HEK293T (cell line): ENCODE data around the gene MYH14.
"Not testable (repeated sequence)": the region's sequence is repeated elsewhere in the genome, so short reads cannot be mapped to it uniquely, and the experiment has no call there.

Source experiments
- ELF4 ChIP-seq: fragments of 450-650 bp; IDR thresholded peaks from 2 replicates; pipeline ENCODE4 v1.6.1; 2017; ENCODE audit warnings: antibody characterized with exemption
- FOXK2 ChIP-seq: fragments of 450-650 bp; IDR thresholded peaks from 2 replicates; pipeline ENCODE4 v1.6.1; 2016; ENCODE audit warnings: mild to moderate bottlenecking
- FOXM1 ChIP-seq: fragments of 450-650 bp; IDR thresholded peaks from 2 replicates; pipeline ENCODE4 v1.6.1; 2017; ENCODE audit warnings: mild to moderate bottlenecking, borderline replicate concordance
- HDGF ChIP-seq: fragments of 450-650 bp; IDR thresholded peaks from 2 replicates; pipeline ENCODE4 v1.6.1; 2017; ENCODE audit warnings: antibody characterized with exemption, borderline replicate concordance
- SP1 ChIP-seq: fragments of 450-650 bp; IDR thresholded peaks from 2 replicates; pipeline ENCODE4 v1.6.1; 2017
- SUZ12 ChIP-seq: fragments of 450-650 bp; IDR thresholded peaks from 2 replicates; pipeline ENCODE4 v1.6.1; 2016; ENCODE audit warnings: mild to moderate bottlenecking
- TARDBP ChIP-seq: fragments of 450-650 bp; IDR thresholded peaks from 2 replicates; pipeline ENCODE4 v1.6.1; 2016

GRCh38 chr19:50237493-50237892 is 34.1 kb downstream of the MYH14 start:
- not testable (repeated sequence) for TF ChIP-seq SUZ12, TARDBP, FOXM1, HDGF, SP1, FOXK2, ELF4
